ENCODE data around the gene IKZF5. TPM values are rescaled to one million over a fixed set of nuclear protein-coding genes. Genes with fewer than 3 reads are reported as not detected.

The IKZF5 gene
- total RNA-seq, 4 donors from 2014 or later, result 4.3 to 11.0 (median 7.7) TPM

- intact Hi-C loops (cut with DNase I; ENCODE audit: low total_unique reads), result no loop called here
- H3K4me3 ChIP-seq, result no peak overlapping the region
- H3K36me3 ChIP-seq, result no peaks in the 10 kb centered on the region
- no peaks in the 10 kb centered on the region for H3K27me3 ChIP-seq
- DNase-seq, result no peak
- no peaks in the 10 kb centered on the region for H3K9me3 ChIP-seq
- ATAC-seq, result no peak
- H3K4me1 ChIP-seq, result peaks cover 0 to under 1% of the 10 kb centered on the region in 2 donors
- in situ Hi-C loops (cut with MboI; ENCODE audit: low sequenced_read_pairs in 4 of 4), result loop anchor here in 1 of 4 donors (10.0 kb wide), 1 partner anchor 168 kb away; the partner anchor contains the start of gene BUB3
- TF ChIP-seq CTCF (IDR thresholded peaks at IDR 0.05 in 4 of 5, conservative IDR thresholded peaks at IDR 0.05 in 1 of 5) (no peak), POLR2A (IDR thresholded peaks at IDR 0.05) (no peak)
- no peak overlapping the region for H3K27ac ChIP-seq
Measured at GRCh38 chr10:122986335-122986734, 22.3 kb downstream of the IKZF5 start.

GRCh38 chr10:122984708-122985107 lies 23.9 kb downstream of the IKZF5 start:
- H3K27me3 ChIP-seq, result no peaks in the 10 kb centered on the region
- in situ Hi-C loops (cut with MboI; ENCODE audit: low sequenced_read_pairs in 4 of 4), result loop anchor here in 1 of 4 donors (10.0 kb wide), 1 partner anchor 170 kb away; the partner anchor contains the start of gene BUB3
- no peak overlapping the region for H3K4me3 ChIP-seq
- H3K4me1 ChIP-seq, result peaks cover 7 to 9% of the 10 kb centered on the region in 2 donors
- TF ChIP-seq CTCF (IDR thresholded peaks at IDR 0.05 in 4 of 5, conservative IDR thresholded peaks at IDR 0.05 in 1 of 5) (no peak), POLR2A (IDR thresholded peaks at IDR 0.05) (no peak)
- no peak overlapping the region for H3K27ac ChIP-seq
- no peaks in the 10 kb centered on the region for H3K36me3 ChIP-seq
- no peaks in the 10 kb centered on the region for H3K9me3 ChIP-seq
- DNase-seq (no peak), ATAC-seq (no peak)
- intact Hi-C loops (cut with DNase I; ENCODE audit: low total_unique reads), result no loop called here

GRCh38 chr10:122983898-122984297 lies 24.7 kb downstream of the IKZF5 start:
- H3K36me3 ChIP-seq, result no peaks in the 10 kb centered on the region
- TF ChIP-seq POLR2A (IDR thresholded peaks at IDR 0.05), result no peak
- no peak for TF ChIP-seq CTCF (IDR thresholded peaks at IDR 0.05 in 4 of 5, conservative IDR thresholded peaks at IDR 0.05 in 1 of 5)
- intact Hi-C loops (cut with DNase I; ENCODE audit: low total_unique reads) (no loop called here), in situ Hi-C loops (cut with MboI; ENCODE audit: low sequenced_read_pairs in 4 of 4) (loop anchor here in 1 of 4 donors (10.0 kb wide), 1 partner anchor 171 kb away; the partner anchor contains the start of gene BUB3)
- ATAC-seq (no peak), DNase-seq (no peak)
- H3K4me3 ChIP-seq, result no peak overlapping the region
- H3K4me1 ChIP-seq, result peaks cover 11 to 12% of the 10 kb centered on the region in 2 donors
- H3K27ac ChIP-seq, result no peak overlapping the region
- H3K9me3 ChIP-seq, result no peaks in the 10 kb centered on the region
- no peaks in the 10 kb centered on the region for H3K27me3 ChIP-seq

- Histone ChIP-seq H3K27ac (peak overlapping the region in 3 of 4 donors; percentile 87 to 96 (median 92)), H3K27me3 (no peaks in the 10 kb centered on the region), H3K9me3 (no peaks in the 10 kb centered on the region), H3K4me3 (peak overlapping the region; percentile 72 to 88 (median 78)), H3K36me3 (no peaks in the 10 kb centered on the region), H3K4me1 (peaks cover 11 to 12% of the 10 kb centered on the region in 2 donors)
- intact Hi-C loops (cut with DNase I; ENCODE audit: low total_unique reads) (loop anchor here (2.0 kb wide), 1 partner anchor 174 kb away; the partner anchor contains the start of gene BUB3), in situ Hi-C loops (cut with MboI; ENCODE audit: low sequenced_read_pairs in 4 of 4) (loop anchor here in 1 of 4 donors (10.0 kb wide), 1 partner anchor 174 kb away; the partner anchor contains the start of gene BUB3)
- ATAC-seq, result no peak
- TF ChIP-seq CTCF (IDR thresholded peaks at IDR 0.05 in 4 of 5, conservative IDR thresholded peaks at IDR 0.05 in 1 of 5) (peak in 1 of 5 experiments; percentile 20), POLR2A (IDR thresholded peaks at IDR 0.05) (no peak)
- DNase-seq, result no peak
Measured at GRCh38 chr10:122981066-122981464, 27.5 kb downstream of the IKZF5 start.

Measured in gastrocnemius medialis (tissue), 4 donors.